ENCODE measurements around the gene COPG1.

The COPG1 gene

GRCh38 chr3:129289201-129289921, 40.0 kb downstream of the COPG1 start:
- TF ChIP-seq FOXA1 (IDR thresholded peaks at IDR 0.05) (no peak), ARNT (IDR thresholded peaks at IDR 0.05) (no peak), SP1 (IDR thresholded peaks at IDR 0.05) (no peak), ZNF384 (IDR thresholded peaks at IDR 0.05) (no peak), TARDBP (IDR thresholded peaks at IDR 0.05) (no peak), CTBP1 (IDR thresholded peaks at IDR 0.05; ENCODE audit: borderline replicate concordance) (no peak), SUZ12 (IDR thresholded peaks at IDR 0.05) (no peak), BHLHE40 (IDR thresholded peaks at IDR 0.05; ENCODE audit: borderline replicate concordance) (no peak), L3MBTL2 (conservative IDR thresholded peaks at IDR 0.05) (no peak), LEF1 (IDR thresholded peaks at IDR 0.05; ENCODE audit: borderline replicate concordance) (no peak), ELF4 (IDR thresholded peaks at IDR 0.05) (no peak)
- ChIA-PET CTCF (no interaction called here), POLR2A (interaction anchor here (2.1 kb wide), 1 partner anchor 10 kb away, joined by 10 read pairs; the partner anchor contains the start of gene HMCES)
- no peak for DNase-seq (ENCODE audit: extremely low spot score)

- CTCF ChIA-PET = no interaction called here
These were observed 42.0 kb downstream of the COPG1 start for GRCh38 chr3:129291236-129291886.

GRCh38 chr3:129295286-129295685, 45.9 kb downstream of the COPG1 start:
- TF ChIP-seq CTBP1 (IDR thresholded peaks at IDR 0.05; ENCODE audit: borderline replicate concordance) = no peak
- TF ChIP-seq, protein P1, sequence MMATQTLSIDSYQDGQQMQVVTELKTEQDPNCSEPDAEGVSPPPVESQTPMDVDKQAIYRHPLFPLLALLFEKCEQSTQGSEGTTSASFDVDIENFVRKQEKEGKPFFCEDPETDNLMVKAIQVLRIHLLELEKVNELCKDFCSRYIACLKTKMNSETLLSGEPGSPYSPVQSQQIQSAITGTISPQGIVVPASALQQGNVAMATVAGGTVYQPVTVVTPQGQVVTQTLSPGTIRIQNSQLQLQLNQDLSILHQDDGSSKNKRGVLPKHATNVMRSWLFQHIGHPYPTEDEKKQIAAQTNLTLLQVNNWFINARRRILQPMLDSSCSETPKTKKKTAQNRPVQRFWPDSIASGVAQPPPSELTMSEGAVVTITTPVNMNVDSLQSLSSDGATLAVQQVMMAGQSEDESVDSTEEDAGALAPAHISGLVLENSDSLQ (IDR thresholded peaks at IDR 0.05) = no peak
- no peak for TF ChIP-seq FOXK2 (IDR thresholded peaks at IDR 0.05)
- no peak for TF ChIP-seq FOXM1 (IDR thresholded peaks at IDR 0.05; ENCODE audit: borderline replicate concordance)
- ChIA-PET CTCF (no interaction called here), POLR2A (no interaction called here)
- no peak for DNase-seq (ENCODE audit: extremely low spot score)

More at GRCh38 chr3:129291236-129291886, 42.0 kb downstream of the COPG1 start:
- POLR2A ChIA-PET = interaction anchor here (1.1 kb wide), 1 partner anchor 25 kb away, joined by 4 read pairs; a partner anchor contains a TSS
- TF ChIP-seq SP1 (IDR thresholded peaks at IDR 0.05) = no peak
- TF ChIP-seq BHLHE40 (IDR thresholded peaks at IDR 0.05; ENCODE audit: borderline replicate concordance) = no peak
- no peak for TF ChIP-seq FOXK2 (IDR thresholded peaks at IDR 0.05)
- TF ChIP-seq ZNF384 (IDR thresholded peaks at IDR 0.05) = no peak
- TF ChIP-seq HDGF (IDR thresholded peaks at IDR 0.05; ENCODE audit: borderline replicate concordance) = no peak
- no peak for TF ChIP-seq FOXM1 (IDR thresholded peaks at IDR 0.05; ENCODE audit: borderline replicate concordance)
- no peak for TF ChIP-seq CTBP1 (IDR thresholded peaks at IDR 0.05; ENCODE audit: borderline replicate concordance)
- TF ChIP-seq ELF4 (IDR thresholded peaks at IDR 0.05) = no peak
- no peak for TF ChIP-seq TARDBP (IDR thresholded peaks at IDR 0.05)
- TF ChIP-seq ARNT (IDR thresholded peaks at IDR 0.05) = no peak
- no peak for TF ChIP-seq FOXA1 (IDR thresholded peaks at IDR 0.05)
- TF ChIP-seq L3MBTL2 (conservative IDR thresholded peaks at IDR 0.05) = no peak
- TF ChIP-seq NFRKB (IDR thresholded peaks at IDR 0.05) = no peak
- TF ChIP-seq SUZ12 (IDR thresholded peaks at IDR 0.05) = no peak
- no peak for TF ChIP-seq LEF1 (IDR thresholded peaks at IDR 0.05; ENCODE audit: borderline replicate concordance)
- TF ChIP-seq, protein P1 (IDR thresholded peaks at IDR 0.05) = no peak
- DNase-seq (ENCODE audit: extremely low spot score) = no peak

DNA sequence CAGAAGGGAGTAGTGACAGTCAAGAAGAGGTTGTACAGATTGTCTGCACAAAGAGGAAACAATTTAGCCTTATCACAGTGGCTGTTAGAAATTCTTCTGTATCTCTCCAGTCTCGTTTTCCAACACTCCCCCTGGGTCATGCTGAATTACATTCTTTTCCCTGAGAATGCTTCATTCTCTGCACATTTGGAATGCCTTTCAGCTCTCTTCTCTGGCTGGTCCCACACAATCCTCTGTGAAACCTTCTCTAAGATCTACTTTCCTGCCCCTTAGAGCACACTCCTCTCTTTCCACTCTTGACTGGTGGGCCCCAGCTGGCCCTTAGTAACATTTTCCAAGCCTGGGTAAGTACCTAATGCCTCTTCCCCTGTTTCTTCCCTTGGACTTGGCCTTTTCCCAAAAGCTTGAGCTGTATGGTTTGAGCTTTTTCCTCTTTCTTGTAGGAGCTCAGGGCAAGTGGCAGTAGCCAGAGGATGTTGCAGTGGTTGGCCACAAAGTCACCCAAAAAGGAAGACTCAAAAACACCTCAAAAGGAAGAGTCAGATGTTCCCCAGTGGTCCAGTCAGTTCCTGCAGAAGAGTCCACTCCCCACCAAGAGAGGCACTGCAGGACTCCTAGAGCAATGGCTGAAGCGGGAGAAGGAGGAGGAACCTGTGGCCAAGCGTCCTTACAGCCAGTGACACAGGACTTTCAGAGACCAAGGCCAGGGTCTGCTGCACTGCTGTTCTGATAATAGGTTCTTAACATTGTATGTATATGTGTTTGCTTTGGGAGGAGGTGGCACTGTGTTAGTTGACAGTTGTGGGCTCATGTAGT, 54.9 kb downstream of the COPG1 start:
- CTCF ChIA-PET = interaction anchor here (1.4 kb wide), 1 partner anchor 12 kb away, joined by 3 read pairs; a partner anchor contains a TSS
- POLR2A ChIA-PET = interaction anchor here (1.0 to 1.2 kb wide), 3 partner anchors 9 to 20 kb away, joined by 3 read pairs; a partner anchor contains a TSS
- DNase-seq (ENCODE audit: extremely low spot score) = no peak
- no peak for TF ChIP-seq FOXA1 (IDR thresholded peaks at IDR 0.05)
- no peak for TF ChIP-seq ARNT (IDR thresholded peaks at IDR 0.05)

DNA sequence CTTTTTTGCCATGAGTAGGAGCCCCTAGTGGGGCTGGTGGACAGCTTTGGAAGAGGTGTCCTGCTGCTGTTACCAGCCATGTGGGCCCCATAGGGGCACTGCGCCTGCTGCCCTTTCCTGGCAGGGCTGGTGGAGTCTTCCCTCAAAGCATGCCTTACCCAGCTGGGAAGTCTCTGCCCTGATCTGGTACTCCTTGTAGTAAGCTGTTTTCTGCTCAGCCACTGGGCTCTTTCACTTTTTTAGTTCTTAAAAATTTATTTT, 55.5 kb downstream of the COPG1 start:
- ChIA-PET POLR2A (interaction anchor here (1.0 to 1.2 kb wide), 3 partner anchors 9 to 21 kb away, joined by 3 read pairs; a partner anchor contains a TSS), CTCF (interaction anchor here (1.4 kb wide), 1 partner anchor 11 kb away, joined by 3 read pairs; a partner anchor contains a TSS)
- TF ChIP-seq FOXM1 (IDR thresholded peaks at IDR 0.05; ENCODE audit: borderline replicate concordance) = no peak
- TF ChIP-seq CTBP1 (IDR thresholded peaks at IDR 0.05; ENCODE audit: borderline replicate concordance) = no peak
- TF ChIP-seq FOXA1 (IDR thresholded peaks at IDR 0.05) = no peak
- TF ChIP-seq NFRKB (IDR thresholded peaks at IDR 0.05) = no peak
- TF ChIP-seq L3MBTL2 (conservative IDR thresholded peaks at IDR 0.05) = no peak
- TF ChIP-seq BHLHE40 (IDR thresholded peaks at IDR 0.05; ENCODE audit: borderline replicate concordance) = no peak
- no peak for TF ChIP-seq FOXK2 (IDR thresholded peaks at IDR 0.05)
- no peak for TF ChIP-seq ELF4 (IDR thresholded peaks at IDR 0.05)
- TF ChIP-seq, protein P1 (IDR thresholded peaks at IDR 0.05) = no peak
- no peak for DNase-seq (ENCODE audit: extremely low spot score)
